GM12874 (cell line): ENCODE measurements around the gene TSPYL6.

Source experiments
- TF ChIP-seq, protein P1 (sequence below): IDR thresholded peaks from 2 replicates; pipeline ENCODE4 v1.5.1; 2011; ENCODE audit warnings: low read depth, mild to moderate bottlenecking, control low read depth, low read length, moderate library complexity; ENCODE audit not compliant: insufficient read depth

The TSPYL6 gene

DNA sequence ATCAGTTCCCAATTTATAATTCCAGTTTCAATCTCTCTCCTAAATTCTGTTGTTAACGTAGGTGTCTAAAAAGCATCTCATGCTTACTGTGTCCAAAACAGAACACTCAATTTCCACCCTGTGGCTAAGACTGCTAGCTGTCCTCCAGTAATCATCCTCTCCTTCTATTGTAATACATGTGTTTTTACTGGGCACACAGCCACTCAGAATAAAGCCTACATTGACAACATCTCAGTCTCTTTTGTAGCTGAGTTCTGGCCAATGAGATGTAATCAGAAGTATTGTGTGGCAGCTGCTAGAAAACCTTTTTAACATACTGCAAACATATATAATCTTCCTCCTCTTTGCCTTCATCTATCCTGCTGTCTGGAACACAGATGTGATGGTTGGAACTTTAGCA, 29.4 kb upstream of the TSPYL6 start:
- TF ChIP-seq, protein P1, sequence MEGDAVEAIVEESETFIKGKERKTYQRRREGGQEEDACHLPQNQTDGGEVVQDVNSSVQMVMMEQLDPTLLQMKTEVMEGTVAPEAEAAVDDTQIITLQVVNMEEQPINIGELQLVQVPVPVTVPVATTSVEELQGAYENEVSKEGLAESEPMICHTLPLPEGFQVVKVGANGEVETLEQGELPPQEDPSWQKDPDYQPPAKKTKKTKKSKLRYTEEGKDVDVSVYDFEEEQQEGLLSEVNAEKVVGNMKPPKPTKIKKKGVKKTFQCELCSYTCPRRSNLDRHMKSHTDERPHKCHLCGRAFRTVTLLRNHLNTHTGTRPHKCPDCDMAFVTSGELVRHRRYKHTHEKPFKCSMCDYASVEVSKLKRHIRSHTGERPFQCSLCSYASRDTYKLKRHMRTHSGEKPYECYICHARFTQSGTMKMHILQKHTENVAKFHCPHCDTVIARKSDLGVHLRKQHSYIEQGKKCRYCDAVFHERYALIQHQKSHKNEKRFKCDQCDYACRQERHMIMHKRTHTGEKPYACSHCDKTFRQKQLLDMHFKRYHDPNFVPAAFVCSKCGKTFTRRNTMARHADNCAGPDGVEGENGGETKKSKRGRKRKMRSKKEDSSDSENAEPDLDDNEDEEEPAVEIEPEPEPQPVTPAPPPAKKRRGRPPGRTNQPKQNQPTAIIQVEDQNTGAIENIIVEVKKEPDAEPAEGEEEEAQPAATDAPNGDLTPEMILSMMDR = no peak

DNA sequence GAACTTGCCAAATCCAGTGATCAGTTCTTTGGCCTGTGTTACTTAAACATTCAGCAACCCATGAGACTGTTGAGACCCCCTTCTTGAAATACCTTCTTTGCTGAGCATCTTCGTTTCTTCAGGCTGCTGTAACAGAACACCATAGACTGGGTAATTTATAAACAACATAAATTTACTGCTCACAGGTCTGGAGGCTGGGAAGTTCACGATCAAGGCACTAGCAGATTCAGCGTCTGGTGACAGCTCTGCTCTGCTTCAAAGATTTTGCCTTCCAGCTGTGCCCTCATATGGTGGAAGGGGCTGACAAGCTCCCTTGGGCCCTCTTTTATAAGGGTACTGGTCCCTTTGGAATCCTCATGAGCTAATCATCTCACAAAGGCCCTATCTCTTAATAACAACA, 28.8 kb upstream of the TSPYL6 start:
- TF ChIP-seq, protein P1 = no peak

DNA sequence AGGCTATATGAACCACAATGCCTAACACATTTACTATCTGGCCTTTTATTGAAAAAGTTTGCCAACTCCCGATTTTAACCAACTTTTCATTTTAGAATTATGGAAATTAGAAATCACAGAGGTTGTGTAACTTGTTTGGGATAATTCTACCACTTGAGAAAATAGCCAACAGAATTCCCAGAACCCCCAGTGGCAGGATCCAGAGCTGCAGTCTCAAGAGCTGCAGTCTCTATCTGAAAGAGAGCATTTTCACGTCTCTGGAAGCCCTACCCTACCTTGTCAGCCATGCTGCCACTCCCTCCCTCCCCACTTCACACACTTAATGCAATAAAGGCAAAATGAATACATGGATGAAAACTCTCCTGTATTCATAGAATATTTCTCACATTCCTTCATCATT, 23.4 kb upstream of the TSPYL6 start:
- TF ChIP-seq, protein P1 = 0 out of 2 replicates have a peak, but pooled peaks have one; percentile 5

DNA sequence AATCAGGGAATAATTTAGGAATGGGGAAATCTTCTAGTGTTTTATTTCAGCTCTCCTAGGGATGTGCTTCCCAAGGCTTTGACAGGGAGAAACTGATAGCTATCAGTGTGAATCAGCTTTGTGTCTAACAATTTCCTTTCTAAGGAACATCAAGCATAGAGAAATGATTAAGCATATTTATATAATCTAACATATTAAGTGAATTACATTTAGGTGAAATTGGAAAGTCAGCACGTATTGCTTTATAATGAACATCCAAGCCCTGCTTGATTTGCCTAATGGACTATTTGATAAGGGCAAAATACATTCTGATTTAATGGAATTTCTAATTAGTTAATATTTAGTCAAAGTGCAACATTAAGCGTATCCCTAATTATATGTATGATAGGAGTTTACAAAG, 19.5 kb upstream of the TSPYL6 start:
- TF ChIP-seq, protein P1 = no peak

DNA sequence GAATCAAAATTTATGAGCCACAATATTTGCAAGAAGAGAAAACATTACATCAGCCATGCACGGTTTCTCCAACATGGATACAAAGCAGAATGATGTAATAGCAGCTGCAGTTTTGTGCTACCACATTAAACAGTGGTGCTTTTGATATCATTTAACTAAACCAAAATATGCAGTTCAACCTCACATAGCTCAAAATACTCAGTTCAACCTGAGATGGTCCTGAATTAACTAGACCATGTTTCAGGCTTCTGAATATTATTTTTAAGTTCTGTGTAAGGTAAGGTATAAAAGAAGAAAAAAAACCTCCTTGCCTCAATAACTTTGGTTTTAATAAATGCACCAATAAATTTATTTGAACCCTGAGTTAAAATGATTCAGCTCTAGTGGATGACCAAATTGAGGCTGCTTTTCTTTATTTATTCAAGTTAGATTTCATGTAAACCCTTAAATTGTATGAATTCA, 18.8 kb upstream of the TSPYL6 start:
- TF ChIP-seq, protein P1 = no peak

DNA sequence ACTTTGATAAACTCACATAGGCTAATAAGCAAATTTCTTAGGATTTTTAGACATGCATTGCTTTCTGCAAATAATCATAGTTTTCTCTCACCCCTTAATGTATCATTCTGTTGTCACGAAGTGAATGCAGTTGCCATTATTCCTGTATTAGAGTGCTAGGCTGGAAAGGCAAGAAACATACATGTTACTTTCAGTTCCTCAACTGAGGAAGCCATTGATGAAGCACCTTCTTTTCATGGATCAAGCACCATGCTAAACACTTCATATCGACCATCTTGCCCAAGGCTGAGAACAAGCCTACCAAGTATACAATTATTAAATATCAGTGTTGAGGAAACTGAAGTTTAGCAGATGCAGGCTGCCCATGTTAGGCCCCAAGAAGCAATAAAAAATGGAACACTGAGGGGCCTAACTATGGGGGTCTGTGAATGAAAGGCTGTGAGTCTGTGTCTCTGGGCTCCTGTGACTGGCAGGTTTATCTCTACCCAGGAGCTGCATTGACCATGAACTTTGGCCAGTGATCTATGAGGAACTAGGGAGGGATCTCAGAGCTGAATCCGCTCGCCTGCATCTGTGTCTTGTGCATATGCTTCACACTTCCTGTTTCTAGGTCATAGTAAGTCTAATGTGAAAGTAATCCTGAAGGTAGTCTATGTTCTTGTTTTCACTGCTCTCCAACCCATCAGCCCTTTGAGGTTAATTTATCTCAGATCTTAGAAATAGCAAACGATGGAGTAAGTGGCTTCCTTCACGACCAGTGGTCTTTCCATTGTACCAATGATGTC, 16.0 kb upstream of the TSPYL6 start:
- TF ChIP-seq, protein P1 = no peak

DNA sequence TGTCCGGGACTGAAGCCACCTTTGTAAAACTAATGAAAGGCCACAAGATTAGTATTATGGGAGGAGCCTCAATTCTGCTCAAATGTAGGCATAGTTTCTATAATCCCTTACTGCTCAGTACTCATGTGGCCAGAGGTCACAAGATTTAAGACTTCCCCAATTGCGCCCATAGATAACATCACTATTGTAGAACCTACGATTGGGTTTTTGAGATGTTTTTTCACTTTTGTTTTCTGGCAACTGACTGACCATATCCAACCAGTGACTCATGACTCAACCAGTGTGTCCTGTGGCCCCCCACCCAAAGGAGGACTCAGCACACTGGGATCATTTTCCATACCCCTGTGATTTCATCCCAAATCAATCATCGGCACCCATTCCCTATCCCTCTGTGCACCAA, 15.2 kb upstream of the TSPYL6 start:
- TF ChIP-seq, protein P1 = no peak
